AML-193 (cell line): ENCODE results near the gene CXCR2.

Experiments
- DNase-seq, 2 experiments: peaks; one replicate each; lab custom pipeline; 2025; lab: John Stamatoyannopoulos, UW

Gene CXCR2

DNA sequence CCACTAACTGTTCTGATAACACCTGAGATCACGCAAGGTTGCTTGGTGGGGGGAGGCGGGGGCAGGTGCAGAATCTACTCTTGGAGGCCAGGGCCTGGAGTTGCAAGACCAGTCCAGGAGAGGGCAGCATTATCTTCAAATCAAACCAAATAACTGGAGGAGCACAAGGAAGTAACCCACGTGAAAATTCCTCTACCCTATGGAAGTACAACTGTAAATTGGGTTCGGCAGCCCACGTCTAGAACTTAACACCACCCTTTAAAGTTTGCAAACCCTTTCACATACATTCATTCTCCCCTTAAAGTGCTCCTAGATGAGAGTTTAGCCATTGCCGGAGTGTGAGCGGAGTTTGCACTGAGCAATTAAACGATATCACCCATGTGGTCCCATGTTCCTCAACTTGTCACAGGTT is 60.5 kb downstream of the CXCR2 start:
- peak; percentile 68 to 81 for DNase-seq
